G401.6 (cell line): ENCODE results near the gene NAA60.
A peak's percentile ranks its signal among the peaks of the same experiment; 100 is the strongest.

Experiments
- FAIRE-seq: peaks from 2 replicates; lab custom pipeline; 2012; peaks lifted over from hg19 to GRCh38; lab: Jason Lieb, UNC

Gene NAA60

GRCh38 chr16:3443108-3444031, at the start of gene NAA60, which contains the start of gene ZNF597:
TSS of gene NAA60 (plus strand) at chr16:3443680. CDS start at chr16:3476228, 32,548 bp downstream.
TSS of gene ZNF597 (minus strand) at chr16:3443504. CDS start at chr16:3443153, 351 bp downstream.
- FAIRE-seq: peak; percentile 93

GRCh38 chr16:3400446-3400778, 43.1 kb upstream of the NAA60 start:
- FAIRE-seq: no peak

- FAIRE-seq: peak; percentile 96
Observed at GRCh38 chr16:3400779-3401688, 42.4 kb upstream of the NAA60 start, which contains the start of the genes ZNF174 and ZSCAN32. TSS of gene ZNF174 (plus strand) at chr16:3401215. CDS start at chr16:3402005, 790 bp downstream. TSS of gene ZSCAN32 (minus strand) at chr16:3401004. CDS start at chr16:3397557, 3,447 bp downstream.

- no peak for FAIRE-seq
Observed at GRCh38 chr16:3401719-3402397, 41.6 kb upstream of the NAA60 start.

GRCh38 chr16:3408561-3409197, 34.8 kb upstream of the NAA60 start:
- FAIRE-seq: no peak

- FAIRE-seq: no peak
Observed at GRCh38 chr16:3413730-3414379, 29.6 kb upstream of the NAA60 start.

- FAIRE-seq: no peak
Observed at GRCh38 chr16:3431779-3432219, 11.7 kb upstream of the NAA60 start.

GRCh38 chr16:3434373-3434772, 9.1 kb upstream of the NAA60 start:
- no peak for FAIRE-seq

- FAIRE-seq: peak; percentile 44
Observed at GRCh38 chr16:3439637-3440036, 3.8 kb upstream of the NAA60 start.

GRCh38 chr16:3444032-3444388, 530 bp downstream of the NAA60 start:
- no peak for FAIRE-seq

- FAIRE-seq: no peak
Observed at GRCh38 chr16:3454093-3454492, 10.6 kb downstream of the NAA60 start.

- FAIRE-seq: no peak
Observed at GRCh38 chr16:3454631-3455147, 11.2 kb downstream of the NAA60 start.

- no peak for FAIRE-seq
Observed at GRCh38 chr16:3457434-3458252, 14.2 kb downstream of the NAA60 start.

- no peak for FAIRE-seq
Observed at GRCh38 chr16:3458278-3458851, 14.9 kb downstream of the NAA60 start.

- FAIRE-seq: no peak
Observed at GRCh38 chr16:3458852-3459361, 15.4 kb downstream of the NAA60 start.

GRCh38 chr16:3459401-3460090, 16.1 kb downstream of the NAA60 start:
- FAIRE-seq: no peak

GRCh38 chr16:3460121-3460520, 16.6 kb downstream of the NAA60 start:
- FAIRE-seq: no peak

- no peak for FAIRE-seq
Observed at GRCh38 chr16:3460585-3460984, 17.1 kb downstream of the NAA60 start.

- FAIRE-seq: no peak
Observed at GRCh38 chr16:3461151-3461550, 17.7 kb downstream of the NAA60 start.
